Measurements from ENCODE around the gene GBF1.
A peak's percentile ranks its signal among the peaks of the same experiment; 100 is the strongest.

Gene GBF1

GRCh38 chr10:102280397-102281101, 35.2 kb downstream of the GBF1 start:
- ChIA-PET CTCF (no interaction called here), POLR2A (no interaction called here)
- no peak for DNase-seq (ENCODE audit: extremely low spot score)
- no peak for TF ChIP-seq BHLHE40 (IDR thresholded peaks at IDR 0.05; ENCODE audit: borderline replicate concordance)
- peak; percentile 90 for TF ChIP-seq PKNOX1 (IDR thresholded peaks at IDR 0.05)

GRCh38 chr10:102281102-102281487, 35.8 kb downstream of the GBF1 start:
- DNase-seq (ENCODE audit: extremely low spot score) = no peak
- POLR2A ChIA-PET = no interaction called here
- TF ChIP-seq FOXK2 (IDR thresholded peaks at IDR 0.05) (no peak), BHLHE40 (IDR thresholded peaks at IDR 0.05; ENCODE audit: borderline replicate concordance) (no peak), HDGF (IDR thresholded peaks at IDR 0.05; ENCODE audit: borderline replicate concordance) (no peak), SP1 (IDR thresholded peaks at IDR 0.05) (no peak), ELF4 (IDR thresholded peaks at IDR 0.05) (no peak), PKNOX1 (IDR thresholded peaks at IDR 0.05) (no peak), L3MBTL2 (conservative IDR thresholded peaks at IDR 0.05) (no peak), FOXA1 (IDR thresholded peaks at IDR 0.05) (no peak), LEF1 (IDR thresholded peaks at IDR 0.05; ENCODE audit: borderline replicate concordance) (no peak)
- CTCF ChIA-PET = no interaction called here

- TF ChIP-seq L3MBTL2 (conservative IDR thresholded peaks at IDR 0.05) = no peak
- no peak for TF ChIP-seq FOXK2 (IDR thresholded peaks at IDR 0.05)
- no peak for TF ChIP-seq TARDBP (IDR thresholded peaks at IDR 0.05)
- TF ChIP-seq FOXM1 (IDR thresholded peaks at IDR 0.05; ENCODE audit: borderline replicate concordance) = no peak
- no peak for TF ChIP-seq HDGF (IDR thresholded peaks at IDR 0.05; ENCODE audit: borderline replicate concordance)
- no peak for TF ChIP-seq ARNT (IDR thresholded peaks at IDR 0.05)
- no peak for TF ChIP-seq PKNOX1 (IDR thresholded peaks at IDR 0.05)
- no peak for TF ChIP-seq LEF1 (IDR thresholded peaks at IDR 0.05; ENCODE audit: borderline replicate concordance)
- TF ChIP-seq ZNF384 (IDR thresholded peaks at IDR 0.05) = no peak
- ChIA-PET CTCF (no interaction called here), POLR2A (no interaction called here)
- DNase-seq (ENCODE audit: extremely low spot score) = no peak
These were observed 38.2 kb downstream of the GBF1 start for GRCh38 chr10:102283488-102283887.

- no peak for TF ChIP-seq SUZ12 (IDR thresholded peaks at IDR 0.05)
- ChIA-PET POLR2A (no interaction called here), CTCF (no interaction called here)
- DNase-seq (ENCODE audit: extremely low spot score) = no peak
These were observed 38.6 kb downstream of the GBF1 start for GRCh38 chr10:102283890-102284289.

- POLR2A ChIA-PET = no interaction called here
- CTCF ChIA-PET = no interaction called here
- TF ChIP-seq TARDBP (IDR thresholded peaks at IDR 0.05) (no peak), PKNOX1 (IDR thresholded peaks at IDR 0.05) (no peak), CTBP1 (IDR thresholded peaks at IDR 0.05; ENCODE audit: borderline replicate concordance) (no peak)
- no peak for DNase-seq (ENCODE audit: extremely low spot score)
These were observed 39.2 kb downstream of the GBF1 start for GRCh38 chr10:102284531-102284930.

GRCh38 chr10:102285133-102285532, 39.8 kb downstream of the GBF1 start:
- ChIA-PET POLR2A (no interaction called here), CTCF (interaction anchor here (1.0 kb wide), 1 partner anchor 26 kb away, joined by 4 read pairs; no protein-coding TSS in a partner anchor)
- no peak for DNase-seq (ENCODE audit: extremely low spot score)
- TF ChIP-seq FOXA1 (IDR thresholded peaks at IDR 0.05) (no peak), TARDBP (IDR thresholded peaks at IDR 0.05) (no peak), PKNOX1 (IDR thresholded peaks at IDR 0.05) (no peak), ELF4 (IDR thresholded peaks at IDR 0.05) (no peak), L3MBTL2 (conservative IDR thresholded peaks at IDR 0.05) (no peak), ZNF384 (IDR thresholded peaks at IDR 0.05) (no peak), HDGF (IDR thresholded peaks at IDR 0.05; ENCODE audit: borderline replicate concordance) (no peak), NFRKB (IDR thresholded peaks at IDR 0.05) (no peak), LEF1 (IDR thresholded peaks at IDR 0.05; ENCODE audit: borderline replicate concordance) (no peak), BHLHE40 (IDR thresholded peaks at IDR 0.05; ENCODE audit: borderline replicate concordance) (no peak), FOXM1 (IDR thresholded peaks at IDR 0.05; ENCODE audit: borderline replicate concordance) (no peak), FOXK2 (IDR thresholded peaks at IDR 0.05) (no peak), CTBP1 (IDR thresholded peaks at IDR 0.05; ENCODE audit: borderline replicate concordance) (no peak), SP1 (IDR thresholded peaks at IDR 0.05) (no peak), SUZ12 (IDR thresholded peaks at IDR 0.05) (no peak), ARNT (IDR thresholded peaks at IDR 0.05) (no peak)
